ENCODE results near the gene CPA4. TPM values are rescaled to one million over a fixed set of nuclear protein-coding genes. Genes with fewer than 3 reads are reported as not detected.
A peak's percentile ranks its signal among the peaks of the same experiment; 100 is the strongest.

Gene CPA4
- total and polyA plus RNA-seq, 4 donors: 0.03 to 0.05 TPM; not detected in 2

DNA sequence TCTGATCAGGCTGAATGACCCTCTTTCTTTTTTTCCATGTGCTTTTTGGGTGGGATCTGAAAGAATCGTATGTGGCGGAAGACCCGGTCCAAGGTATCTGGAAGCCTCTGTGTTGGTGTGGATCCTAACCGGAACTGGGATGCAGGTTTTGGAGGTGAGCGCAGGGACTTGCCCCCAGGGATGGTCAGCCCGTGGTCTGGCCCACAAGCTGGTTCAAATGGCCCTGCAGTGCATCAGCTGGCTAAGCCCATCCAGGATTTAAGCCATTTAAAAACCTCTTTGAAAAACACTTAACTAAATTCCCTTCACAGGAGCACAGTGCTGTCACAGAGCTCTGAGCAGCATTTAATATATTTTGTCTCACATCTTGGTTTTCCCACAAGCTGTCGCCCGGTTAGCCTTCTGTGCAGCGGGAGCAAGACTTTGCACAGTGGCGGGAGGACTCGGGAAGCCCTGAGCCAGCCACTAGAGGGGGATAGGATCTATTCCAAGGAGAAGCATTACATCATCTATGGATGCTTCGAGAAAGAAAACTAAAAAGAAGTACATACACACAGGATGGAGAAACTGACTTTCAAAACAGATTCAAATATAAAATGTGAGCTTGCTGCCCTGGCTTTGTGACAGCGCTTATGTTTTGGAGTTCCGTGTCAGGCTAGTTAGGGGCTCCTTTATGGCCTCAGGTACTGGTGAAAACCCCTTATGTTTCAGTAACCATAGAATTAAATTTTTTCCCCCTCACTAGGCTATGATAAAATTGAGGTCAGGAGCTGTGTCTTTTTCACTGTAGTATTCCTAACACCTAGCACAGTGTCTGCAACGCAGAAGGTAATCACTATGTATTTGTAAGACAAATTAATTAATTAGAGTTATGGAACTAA lies 15.0 kb upstream of the CPA4 start:
- H3K36me3 ChIP-seq (ENCODE audit: control insufficient read depth in 4 of 4, insufficient read depth in 3 of 4, low read depth in 1 of 4, low read length in 3 of 4): no peaks in the 10 kb centered on the region
- H3K9ac ChIP-seq (ENCODE audit: low read depth in 1 of 2, low read length in 2 of 2): no peak overlapping the region
- no peak overlapping the region for H3K4me3 ChIP-seq (ENCODE audit: low read depth in 1 of 3, low read length in 3 of 3)
- peaks cover 0 to 9% (median 0%) of the 10 kb centered on the region in 4 donors for H3K4me1 ChIP-seq (ENCODE audit: control insufficient read depth in 4 of 4, insufficient read depth in 4 of 4, low read length in 3 of 4)
- WGBS: 60% methylated on average over 15 of the region's 15 CpGs
- no peak for DNase-seq (ENCODE audit: low spot score)
- H3K27me3 ChIP-seq (ENCODE audit: control insufficient read depth in 4 of 4, insufficient read depth in 4 of 4, low read length in 3 of 4): peaks cover 0 to 12% (median 4%) of the 10 kb centered on the region in 4 donors
- peaks cover 0 to 3% (median under 1%) of the 10 kb centered on the region in 4 donors for H3K9me3 ChIP-seq (ENCODE audit: control insufficient read depth in 4 of 4, low read length in 3 of 4)
- TF ChIP-seq TAF1 (conservative IDR thresholded peaks at IDR 0.05) (no peak), RAD21 (IDR thresholded peaks at IDR 0.05) (peak; percentile 74 to 80)
- TF ChIP-seq, protein P1, sequence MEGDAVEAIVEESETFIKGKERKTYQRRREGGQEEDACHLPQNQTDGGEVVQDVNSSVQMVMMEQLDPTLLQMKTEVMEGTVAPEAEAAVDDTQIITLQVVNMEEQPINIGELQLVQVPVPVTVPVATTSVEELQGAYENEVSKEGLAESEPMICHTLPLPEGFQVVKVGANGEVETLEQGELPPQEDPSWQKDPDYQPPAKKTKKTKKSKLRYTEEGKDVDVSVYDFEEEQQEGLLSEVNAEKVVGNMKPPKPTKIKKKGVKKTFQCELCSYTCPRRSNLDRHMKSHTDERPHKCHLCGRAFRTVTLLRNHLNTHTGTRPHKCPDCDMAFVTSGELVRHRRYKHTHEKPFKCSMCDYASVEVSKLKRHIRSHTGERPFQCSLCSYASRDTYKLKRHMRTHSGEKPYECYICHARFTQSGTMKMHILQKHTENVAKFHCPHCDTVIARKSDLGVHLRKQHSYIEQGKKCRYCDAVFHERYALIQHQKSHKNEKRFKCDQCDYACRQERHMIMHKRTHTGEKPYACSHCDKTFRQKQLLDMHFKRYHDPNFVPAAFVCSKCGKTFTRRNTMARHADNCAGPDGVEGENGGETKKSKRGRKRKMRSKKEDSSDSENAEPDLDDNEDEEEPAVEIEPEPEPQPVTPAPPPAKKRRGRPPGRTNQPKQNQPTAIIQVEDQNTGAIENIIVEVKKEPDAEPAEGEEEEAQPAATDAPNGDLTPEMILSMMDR (IDR thresholded peaks at IDR 0.05; ENCODE audit: low read depth, low read length, missing input control): peak; percentile 36
- no peak overlapping the region for H3K27ac ChIP-seq (ENCODE audit: low read depth in 1 of 2, low read length in 2 of 2)

DNA sequence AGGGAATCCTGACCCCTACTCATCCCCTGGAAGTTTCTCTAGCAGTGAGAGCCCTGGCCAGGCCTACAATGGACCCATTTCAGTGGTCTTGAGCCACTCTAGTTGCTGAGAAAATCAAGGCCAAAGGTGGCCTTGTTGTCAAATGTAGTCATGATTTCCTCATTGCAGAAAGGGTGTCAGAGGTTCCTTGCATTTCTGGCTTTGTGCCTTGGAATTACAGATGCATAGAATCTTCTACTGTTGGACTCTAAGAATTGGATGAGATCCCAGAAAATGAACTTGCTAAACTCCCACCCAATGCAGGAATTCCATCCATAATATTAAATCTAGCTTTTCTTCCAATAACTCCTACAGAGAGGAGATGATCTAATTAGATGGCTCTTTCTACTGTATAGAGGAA lies 14.1 kb upstream of the CPA4 start:
- peaks cover 0 to 3% (median 1%) of the 10 kb centered on the region in 4 donors for H3K9me3 ChIP-seq (ENCODE audit: control insufficient read depth in 4 of 4, low read length in 3 of 4)
- no peak overlapping the region for H3K4me3 ChIP-seq (ENCODE audit: low read depth in 1 of 3, low read length in 3 of 3)
- DNase-seq (ENCODE audit: low spot score): no peak
- H3K4me1 ChIP-seq (ENCODE audit: control insufficient read depth in 4 of 4, insufficient read depth in 4 of 4, low read length in 3 of 4): peaks cover 0 to 4% (median 0%) of the 10 kb centered on the region in 4 donors
- H3K36me3 ChIP-seq (ENCODE audit: control insufficient read depth in 4 of 4, insufficient read depth in 3 of 4, low read depth in 1 of 4, low read length in 3 of 4): no peaks in the 10 kb centered on the region
- no peak overlapping the region for H3K27ac ChIP-seq (ENCODE audit: low read depth in 1 of 2, low read length in 2 of 2)
- no peak overlapping the region for H3K9ac ChIP-seq (ENCODE audit: low read depth in 1 of 2, low read length in 2 of 2)
- peaks cover 0 to 11% (median 4%) of the 10 kb centered on the region in 4 donors for H3K27me3 ChIP-seq (ENCODE audit: control insufficient read depth in 4 of 4, insufficient read depth in 4 of 4, low read length in 3 of 4)
- TF ChIP-seq YY1 (IDR thresholded peaks at IDR 0.05) (no peak), HNF4G (IDR thresholded peaks at IDR 0.05) (no peak), FOXA2 (IDR thresholded peaks at IDR 0.05) (no peak), EGR1 (IDR thresholded peaks at IDR 0.05; ENCODE audit: low read depth in 2 of 2) (no peak), RXRA (IDR thresholded peaks at IDR 0.05) (no peak), RAD21 (IDR thresholded peaks at IDR 0.05) (no peak), JUND (IDR thresholded peaks at IDR 0.05) (no peak)
- TF ChIP-seq, protein P2, sequence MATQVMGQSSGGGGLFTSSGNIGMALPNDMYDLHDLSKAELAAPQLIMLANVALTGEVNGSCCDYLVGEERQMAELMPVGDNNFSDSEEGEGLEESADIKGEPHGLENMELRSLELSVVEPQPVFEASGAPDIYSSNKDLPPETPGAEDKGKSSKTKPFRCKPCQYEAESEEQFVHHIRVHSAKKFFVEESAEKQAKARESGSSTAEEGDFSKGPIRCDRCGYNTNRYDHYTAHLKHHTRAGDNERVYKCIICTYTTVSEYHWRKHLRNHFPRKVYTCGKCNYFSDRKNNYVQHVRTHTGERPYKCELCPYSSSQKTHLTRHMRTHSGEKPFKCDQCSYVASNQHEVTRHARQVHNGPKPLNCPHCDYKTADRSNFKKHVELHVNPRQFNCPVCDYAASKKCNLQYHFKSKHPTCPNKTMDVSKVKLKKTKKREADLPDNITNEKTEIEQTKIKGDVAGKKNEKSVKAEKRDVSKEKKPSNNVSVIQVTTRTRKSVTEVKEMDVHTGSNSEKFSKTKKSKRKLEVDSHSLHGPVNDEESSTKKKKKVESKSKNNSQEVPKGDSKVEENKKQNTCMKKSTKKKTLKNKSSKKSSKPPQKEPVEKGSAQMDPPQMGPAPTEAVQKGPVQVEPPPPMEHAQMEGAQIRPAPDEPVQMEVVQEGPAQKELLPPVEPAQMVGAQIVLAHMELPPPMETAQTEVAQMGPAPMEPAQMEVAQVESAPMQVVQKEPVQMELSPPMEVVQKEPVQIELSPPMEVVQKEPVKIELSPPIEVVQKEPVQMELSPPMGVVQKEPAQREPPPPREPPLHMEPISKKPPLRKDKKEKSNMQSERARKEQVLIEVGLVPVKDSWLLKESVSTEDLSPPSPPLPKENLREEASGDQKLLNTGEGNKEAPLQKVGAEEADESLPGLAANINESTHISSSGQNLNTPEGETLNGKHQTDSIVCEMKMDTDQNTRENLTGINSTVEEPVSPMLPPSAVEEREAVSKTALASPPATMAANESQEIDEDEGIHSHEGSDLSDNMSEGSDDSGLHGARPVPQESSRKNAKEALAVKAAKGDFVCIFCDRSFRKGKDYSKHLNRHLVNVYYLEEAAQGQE (IDR thresholded peaks at IDR 0.05): no peak
- TF ChIP-seq, protein P3, sequence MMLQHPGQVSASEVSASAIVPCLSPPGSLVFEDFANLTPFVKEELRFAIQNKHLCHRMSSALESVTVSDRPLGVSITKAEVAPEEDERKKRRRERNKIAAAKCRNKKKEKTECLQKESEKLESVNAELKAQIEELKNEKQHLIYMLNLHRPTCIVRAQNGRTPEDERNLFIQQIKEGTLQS (IDR thresholded peaks at IDR 0.05): no peak
- TF ChIP-seq, protein P4, sequence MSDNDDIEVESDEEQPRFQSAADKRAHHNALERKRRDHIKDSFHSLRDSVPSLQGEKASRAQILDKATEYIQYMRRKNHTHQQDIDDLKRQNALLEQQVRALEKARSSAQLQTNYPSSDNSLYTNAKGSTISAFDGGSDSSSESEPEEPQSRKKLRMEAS (IDR thresholded peaks at IDR 0.05): no peak

Data from liver (tissue), 9 donors.